ENCODE results near the gene COL23A1. TPM values are rescaled to one million over a fixed set of nuclear protein-coding genes. Genes with fewer than 3 reads are reported as not detected.

Gene COL23A1
- total RNA-seq, 4 donors from 2014 or later: 0.44 to 0.65 (median 0.57) TPM; not detected in 1

GRCh38 chr5:178520851-178521250 lies 69.3 kb downstream of the COL23A1 start:
- TF ChIP-seq CTCF (IDR thresholded peaks at IDR 0.05; ENCODE audit: low read depth): no peak

- TF ChIP-seq CTCF (IDR thresholded peaks at IDR 0.05; ENCODE audit: low read depth): no peak
These were observed 70.4 kb downstream of the COL23A1 start for GRCh38 chr5:178519804-178520203.

GRCh38 chr5:178519155-178519554 lies 71.0 kb downstream of the COL23A1 start:
- no peak for TF ChIP-seq CTCF (IDR thresholded peaks at IDR 0.05; ENCODE audit: low read depth)

- TF ChIP-seq CTCF (IDR thresholded peaks at IDR 0.05; ENCODE audit: low read depth): no peak
These were observed 73.5 kb downstream of the COL23A1 start for GRCh38 chr5:178516504-178517235.

- no peak for TF ChIP-seq CTCF (IDR thresholded peaks at IDR 0.05; ENCODE audit: low read depth)
These were observed 74.3 kb downstream of the COL23A1 start for GRCh38 chr5:178515776-178516503.

- TF ChIP-seq CTCF (IDR thresholded peaks at IDR 0.05; ENCODE audit: low read depth): no peak
These were observed 75.3 kb downstream of the COL23A1 start for GRCh38 chr5:178514851-178515418.

GRCh38 chr5:178511172-178511571 lies 79.0 kb downstream of the COL23A1 start:
- no peak for TF ChIP-seq CTCF (IDR thresholded peaks at IDR 0.05; ENCODE audit: low read depth)
